Islet of Langerhans (tissue), 1 donor: ENCODE measurements around the gene CPT1B.

Experiments
- FAIRE-seq: peaks from one replicate; lab custom pipeline; 2011; peaks lifted over from hg19 to GRCh38; lab: Jason Lieb, UNC

The CPT1B gene

DNA sequence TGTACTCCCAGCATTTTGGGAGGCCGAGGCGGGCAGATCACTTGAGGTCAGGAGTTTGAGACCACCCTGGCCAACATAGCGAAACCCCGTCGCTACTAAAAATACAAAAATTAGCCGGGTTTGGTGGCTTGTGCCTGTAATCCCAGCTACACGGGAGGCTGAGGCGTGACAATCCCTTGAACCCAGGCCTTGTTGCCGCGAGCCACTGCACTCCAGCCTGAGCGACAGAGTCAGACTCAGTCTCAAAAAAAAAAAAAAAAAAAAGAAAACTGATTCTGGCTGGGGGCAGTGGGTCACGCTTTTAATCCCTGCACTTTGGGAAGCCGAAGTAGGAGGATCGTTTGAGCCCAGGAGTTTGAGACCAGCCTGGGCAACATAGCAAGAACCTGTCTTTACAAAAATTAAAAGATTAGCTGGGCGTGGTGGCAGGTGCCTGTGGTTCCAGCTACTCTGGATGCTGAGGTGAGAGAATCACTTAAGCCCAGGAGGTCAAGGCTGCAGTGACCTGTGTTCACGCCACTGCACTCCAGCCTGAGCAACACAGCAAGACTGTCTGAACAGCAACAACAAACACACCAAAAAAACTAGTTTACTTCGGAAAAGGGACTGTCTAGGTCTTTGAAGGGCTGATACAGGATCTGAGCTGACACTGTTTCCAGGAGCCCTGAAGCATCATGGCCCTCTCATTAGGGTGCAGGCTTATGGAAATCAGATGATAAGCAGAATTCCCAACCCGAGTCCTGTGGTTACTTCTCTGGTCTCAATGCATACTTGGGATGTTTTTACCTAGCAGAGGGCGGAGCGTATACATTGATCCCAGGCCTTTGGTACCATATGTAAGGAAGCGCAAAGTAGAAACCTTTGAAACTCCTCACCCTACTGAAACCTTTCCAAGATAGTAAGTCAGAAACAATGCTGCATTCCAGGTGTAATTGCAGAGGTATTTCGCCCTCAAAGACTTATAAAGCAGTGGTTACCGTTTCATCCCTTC, 6.2 kb upstream of the CPT1B start:
- no peak for FAIRE-seq

DNA sequence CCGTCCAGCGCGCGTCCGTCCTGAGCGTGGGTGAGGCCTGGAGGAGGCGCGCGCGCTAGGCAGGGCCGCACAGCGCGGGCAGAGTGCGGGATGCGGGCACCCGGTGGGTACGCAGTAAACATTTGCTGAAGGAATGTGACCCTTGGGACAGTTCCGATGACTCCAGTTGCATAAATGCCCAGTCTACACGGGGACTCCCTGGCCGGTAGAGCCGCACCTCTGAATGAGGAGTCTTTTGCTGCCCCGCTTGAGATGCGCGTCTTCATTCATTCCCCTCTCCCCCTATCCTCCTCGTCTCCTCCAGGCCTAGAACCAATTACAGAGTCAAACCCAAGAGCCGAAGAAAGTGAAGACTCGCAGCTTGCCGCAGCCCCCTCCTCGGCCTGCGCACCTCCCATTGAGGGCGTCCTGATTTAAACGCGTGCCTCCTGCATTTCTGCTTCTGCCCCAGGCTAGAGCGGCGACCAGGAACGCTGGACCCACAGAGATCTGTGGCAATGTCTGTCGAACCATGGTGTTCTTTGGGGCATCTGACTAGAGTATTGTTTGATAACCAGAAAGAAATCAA, 5.2 kb upstream of the CPT1B start:
- FAIRE-seq = no peak

DNA sequence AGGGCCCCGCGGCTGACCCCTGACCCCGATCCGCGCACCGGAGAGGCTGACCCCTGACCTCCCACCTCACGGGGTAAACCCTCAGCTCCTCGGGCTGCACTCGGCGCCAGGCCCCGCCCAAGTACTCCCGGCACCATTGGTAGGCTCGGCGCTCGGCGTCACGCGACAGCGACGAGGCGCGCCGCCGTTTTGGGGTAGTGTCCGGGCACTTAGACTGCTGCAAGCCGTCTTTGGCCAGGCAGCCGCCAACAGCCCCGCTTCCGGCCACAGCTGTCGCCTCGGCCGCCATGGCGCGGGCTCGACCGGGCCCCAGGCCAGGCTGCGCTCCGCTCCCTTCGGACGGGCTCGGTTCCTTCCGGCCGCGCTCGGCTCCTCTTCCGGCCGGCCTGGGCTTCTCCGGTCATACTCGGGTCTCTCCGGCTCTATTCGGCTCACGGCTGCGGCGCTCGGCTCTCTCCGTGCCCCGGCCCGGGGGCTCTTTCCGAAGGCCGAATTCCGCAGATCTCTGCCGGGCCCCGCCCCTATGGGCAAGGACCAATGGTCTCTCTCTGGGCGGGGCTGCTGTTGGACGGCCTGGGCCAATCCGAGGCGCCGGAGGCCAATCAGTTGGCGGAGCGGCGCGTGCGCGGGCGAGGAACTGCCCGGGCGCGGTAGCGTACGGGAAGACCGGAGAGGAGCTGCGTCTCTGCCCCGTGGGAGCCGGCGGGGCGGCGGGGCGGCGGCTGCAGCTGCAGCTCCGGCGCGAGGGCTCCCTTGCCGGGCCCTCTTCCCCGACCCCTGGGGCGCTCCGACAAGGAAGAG, 4.5 kb upstream of the CPT1B start, which contains the start of gene CHKB:
TSS of gene CHKB (minus strand) at position 357 of the 801 bp plus-strand sequence. CDS start at position 289, 68 bp downstream.
- FAIRE-seq = peak; percentile 90

DNA sequence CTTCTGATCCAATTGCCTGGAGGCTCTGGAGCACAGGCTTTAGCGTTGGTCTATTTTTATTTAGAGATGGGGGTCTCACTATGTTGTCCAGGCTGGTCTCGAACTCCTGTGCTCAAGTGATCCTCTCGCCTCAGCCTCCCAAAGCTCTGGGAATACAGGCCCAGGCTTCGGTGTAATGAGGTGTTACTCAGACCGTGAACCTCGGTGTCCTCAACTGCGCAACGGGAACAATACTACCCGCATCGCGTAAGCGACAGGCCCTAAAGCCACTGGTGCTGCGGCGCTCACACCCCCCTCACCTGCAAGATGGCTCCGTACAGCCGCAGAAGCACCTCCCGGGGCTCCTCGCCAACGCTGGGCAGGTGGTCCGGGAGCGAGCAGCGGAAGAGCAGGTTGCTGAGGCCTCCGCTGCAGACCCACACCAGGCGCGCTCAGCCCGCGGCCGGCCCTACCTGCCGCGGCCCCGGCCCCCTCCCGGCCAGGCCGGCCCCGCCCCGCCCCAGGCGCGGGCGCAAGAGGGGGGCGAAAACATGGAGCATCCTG, 3.8 kb upstream of the CPT1B start:
- FAIRE-seq = no peak

DNA sequence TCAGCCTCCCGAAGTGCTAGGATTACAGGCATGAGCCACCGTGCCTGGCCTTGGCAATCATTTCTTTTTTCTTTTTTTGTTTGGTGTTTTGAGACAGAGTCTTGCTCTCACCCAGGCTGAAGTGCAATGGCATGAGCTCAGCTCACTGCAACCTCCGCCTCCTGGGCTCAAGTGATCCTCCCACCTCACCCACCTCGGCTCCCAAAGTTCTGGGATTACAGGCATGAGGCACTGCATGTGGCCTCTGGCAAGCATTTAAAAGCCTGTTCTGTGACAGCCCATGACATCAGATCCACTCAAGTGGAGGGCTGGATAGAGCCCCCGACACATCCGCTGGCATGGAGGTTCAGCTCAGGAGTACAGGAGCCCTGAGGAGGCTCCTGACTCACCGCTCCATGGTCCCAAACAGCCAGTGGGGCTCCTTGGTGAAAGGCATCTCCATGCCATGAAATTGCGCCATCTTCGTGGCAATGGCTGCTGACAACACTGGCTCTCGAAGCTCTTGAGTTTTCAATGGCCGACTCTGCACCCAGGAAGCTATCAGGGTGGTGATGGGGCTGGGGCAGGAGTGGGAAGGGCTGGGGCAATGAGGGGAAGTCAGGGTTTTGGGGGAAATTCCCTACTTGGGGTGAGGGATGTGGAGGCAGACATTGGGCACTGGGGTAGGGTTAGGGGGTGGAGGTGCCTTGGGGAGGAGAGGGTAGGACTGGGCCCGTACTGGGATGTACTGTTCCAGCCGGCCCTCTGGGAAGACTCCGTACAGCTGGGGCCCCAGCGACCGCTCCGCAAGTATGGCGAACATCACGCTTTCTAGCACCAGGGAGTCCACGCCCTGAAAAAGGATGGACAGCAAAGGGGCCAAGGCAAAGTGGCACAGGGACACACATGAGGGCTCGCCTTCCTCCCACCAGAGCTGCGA, 3.1 kb upstream of the CPT1B start:
- no peak for FAIRE-seq

DNA sequence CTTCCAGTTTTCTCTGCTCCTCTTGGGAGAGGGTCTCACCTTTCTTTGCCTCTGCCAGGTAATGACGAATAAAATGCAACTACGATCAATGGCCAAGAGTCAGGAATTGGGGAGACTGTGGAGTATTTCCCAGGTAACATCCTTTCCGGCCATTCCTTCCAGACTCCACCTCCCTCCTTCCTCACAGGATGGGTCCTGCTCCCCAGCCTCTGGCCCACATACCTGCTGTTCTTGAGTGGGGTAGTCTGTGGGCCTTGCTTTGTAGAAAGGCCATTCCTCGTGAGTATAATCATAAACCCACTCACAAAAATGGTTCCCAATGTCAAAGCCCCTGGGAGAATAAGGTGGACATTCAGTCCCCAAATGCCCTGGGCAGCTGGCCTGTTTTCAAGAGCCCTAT, 1.5 kb upstream of the CPT1B start:
- no peak for FAIRE-seq

DNA sequence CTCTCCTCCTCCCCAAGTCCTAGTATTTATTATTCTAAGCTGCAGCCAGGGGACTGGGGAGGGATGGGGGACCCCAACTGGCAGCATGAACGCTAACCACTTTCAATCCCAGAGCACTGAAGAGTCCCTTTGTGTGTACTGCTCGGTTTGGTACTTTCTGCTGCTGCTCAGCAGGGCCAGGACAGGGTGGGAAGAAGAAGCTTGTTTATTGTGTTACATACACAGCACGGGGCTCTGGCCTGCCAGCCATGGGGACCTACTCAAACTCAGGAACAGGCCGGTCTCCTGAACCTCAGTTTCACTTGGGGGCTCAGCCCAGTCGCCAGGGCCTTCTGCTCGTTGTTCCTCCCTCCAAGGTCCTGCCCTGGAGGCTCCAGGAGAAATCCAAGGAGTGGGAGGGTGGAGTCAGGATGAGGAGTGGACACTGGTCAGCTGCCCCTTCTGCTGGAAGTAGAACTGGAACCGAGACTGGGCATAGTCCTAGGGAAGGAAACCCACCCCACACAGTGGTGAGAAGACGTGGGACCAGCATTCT, 616 bp upstream of the CPT1B start:
- no peak for FAIRE-seq

DNA sequence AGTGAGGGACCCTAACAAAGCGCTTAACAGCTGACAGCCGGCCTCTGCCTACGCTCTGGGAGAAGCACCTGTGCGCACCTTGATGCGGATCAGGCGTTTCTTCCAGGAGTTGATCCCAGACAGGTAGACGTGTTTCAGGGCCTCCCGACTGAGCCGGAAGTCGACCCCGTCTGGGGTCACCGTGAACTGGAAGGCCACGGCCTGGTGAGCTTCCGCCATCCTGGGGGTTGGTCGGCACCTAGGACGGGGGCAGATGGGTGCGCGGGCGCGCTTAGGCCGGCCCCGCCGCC, 585 bp downstream of the CPT1B start:
- FAIRE-seq = no peak

DNA sequence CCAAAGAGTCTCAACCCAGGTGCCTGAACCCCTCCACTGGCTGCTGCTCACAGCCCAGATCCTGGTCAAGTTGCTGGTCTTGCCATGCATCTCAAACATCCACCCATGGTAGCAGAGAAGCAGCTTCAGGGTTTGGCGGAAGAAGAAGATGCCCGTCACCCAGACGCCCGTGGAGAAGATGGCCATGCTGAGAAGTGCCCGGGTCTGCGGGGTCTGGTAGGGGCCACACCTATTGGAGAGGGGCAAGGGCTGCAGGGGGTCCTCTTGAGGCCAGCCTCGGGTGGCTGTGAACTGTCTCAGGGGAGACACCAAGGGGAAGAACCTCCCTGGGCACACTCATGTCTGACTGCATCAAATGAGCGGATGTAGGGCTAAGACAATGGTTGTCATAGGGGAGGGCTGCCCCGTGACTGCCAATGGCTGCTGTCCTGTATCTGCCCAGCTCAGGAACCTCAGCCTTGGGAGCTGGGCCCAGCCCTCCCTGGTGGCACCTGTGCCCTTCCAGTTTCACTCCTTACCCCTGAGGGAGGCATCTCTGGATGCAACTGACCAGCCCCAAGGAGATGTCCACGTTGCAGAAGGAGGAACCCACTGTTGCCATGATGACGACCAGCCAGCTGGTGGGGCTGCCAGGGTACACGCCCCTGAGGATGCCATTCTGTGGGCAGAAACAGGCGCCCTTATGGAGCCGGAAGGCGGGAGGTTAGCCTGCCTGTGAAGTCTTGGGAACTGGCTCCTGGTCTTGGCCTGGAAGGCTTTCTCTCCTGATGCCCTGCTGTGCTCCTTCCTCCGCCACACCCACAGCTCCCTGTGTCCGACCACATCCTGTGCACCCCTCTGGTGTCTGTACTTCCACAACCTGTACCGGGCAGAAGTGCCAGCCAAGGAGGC, 1.2 kb downstream of the CPT1B start:
- no peak for FAIRE-seq

DNA sequence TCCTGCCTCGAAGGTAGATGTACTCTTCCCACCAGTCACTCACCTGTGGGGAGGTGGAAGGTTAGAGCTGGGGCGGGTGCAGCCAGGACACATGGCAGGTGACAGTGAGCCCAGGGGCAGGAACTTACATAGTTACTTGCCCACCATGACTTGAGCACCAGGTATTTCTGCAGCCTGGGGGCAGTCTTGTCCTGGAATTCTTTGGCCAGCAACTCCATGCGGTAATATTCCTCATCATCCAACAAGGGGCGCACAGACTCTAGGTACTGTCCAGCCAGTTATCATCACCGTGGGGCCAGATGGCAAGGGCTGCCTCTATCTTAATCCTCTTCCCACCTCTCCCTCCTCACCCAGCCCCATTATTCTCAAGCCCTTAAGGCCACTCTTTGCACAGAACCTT, 2.2 kb downstream of the CPT1B start:
- no peak for FAIRE-seq

DNA sequence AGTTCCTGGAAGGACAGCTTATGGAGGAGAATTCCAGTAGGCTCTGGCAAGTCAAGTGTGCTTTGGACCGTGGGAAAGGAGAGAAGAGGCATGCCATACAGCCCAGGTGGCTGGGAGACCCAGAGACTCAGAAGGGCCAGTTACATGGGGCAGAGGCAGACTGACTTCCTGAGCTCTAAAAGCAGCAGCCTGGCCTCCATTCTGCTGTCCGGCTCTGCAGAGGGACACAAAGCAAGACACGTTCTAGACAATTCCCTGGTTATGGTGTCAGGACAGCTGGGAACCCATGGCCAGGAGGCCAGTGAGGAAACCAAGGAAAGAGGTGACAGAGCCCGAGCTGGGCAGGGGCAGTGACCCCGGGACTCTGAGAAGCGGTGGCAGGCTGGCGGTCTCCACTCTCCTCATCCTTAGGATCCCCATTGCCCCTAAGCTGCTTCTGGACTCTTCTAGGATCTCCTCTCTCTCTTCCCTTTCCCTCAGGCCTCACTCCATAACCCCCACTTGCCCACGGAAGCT, 2.7 kb downstream of the CPT1B start:
- FAIRE-seq = no peak

DNA sequence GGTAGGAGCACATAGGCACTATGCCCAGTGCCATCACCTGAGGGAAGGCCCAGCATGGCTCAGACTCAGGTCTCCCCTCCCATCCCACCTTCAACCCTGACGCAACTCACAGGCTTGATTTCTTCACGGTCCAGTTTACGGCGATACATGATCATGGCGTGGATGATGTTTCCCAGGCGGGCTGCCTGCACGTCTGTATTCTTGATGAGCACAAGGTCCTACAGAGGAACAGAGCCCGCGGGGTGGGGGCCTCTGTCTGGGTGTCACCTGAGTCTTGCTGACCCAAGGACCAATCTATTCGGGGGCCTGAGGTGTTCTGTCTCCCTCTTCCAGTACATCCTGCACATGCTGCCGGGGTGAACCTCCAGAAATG, 3.9 kb downstream of the CPT1B start:
- FAIRE-seq = no peak

DNA sequence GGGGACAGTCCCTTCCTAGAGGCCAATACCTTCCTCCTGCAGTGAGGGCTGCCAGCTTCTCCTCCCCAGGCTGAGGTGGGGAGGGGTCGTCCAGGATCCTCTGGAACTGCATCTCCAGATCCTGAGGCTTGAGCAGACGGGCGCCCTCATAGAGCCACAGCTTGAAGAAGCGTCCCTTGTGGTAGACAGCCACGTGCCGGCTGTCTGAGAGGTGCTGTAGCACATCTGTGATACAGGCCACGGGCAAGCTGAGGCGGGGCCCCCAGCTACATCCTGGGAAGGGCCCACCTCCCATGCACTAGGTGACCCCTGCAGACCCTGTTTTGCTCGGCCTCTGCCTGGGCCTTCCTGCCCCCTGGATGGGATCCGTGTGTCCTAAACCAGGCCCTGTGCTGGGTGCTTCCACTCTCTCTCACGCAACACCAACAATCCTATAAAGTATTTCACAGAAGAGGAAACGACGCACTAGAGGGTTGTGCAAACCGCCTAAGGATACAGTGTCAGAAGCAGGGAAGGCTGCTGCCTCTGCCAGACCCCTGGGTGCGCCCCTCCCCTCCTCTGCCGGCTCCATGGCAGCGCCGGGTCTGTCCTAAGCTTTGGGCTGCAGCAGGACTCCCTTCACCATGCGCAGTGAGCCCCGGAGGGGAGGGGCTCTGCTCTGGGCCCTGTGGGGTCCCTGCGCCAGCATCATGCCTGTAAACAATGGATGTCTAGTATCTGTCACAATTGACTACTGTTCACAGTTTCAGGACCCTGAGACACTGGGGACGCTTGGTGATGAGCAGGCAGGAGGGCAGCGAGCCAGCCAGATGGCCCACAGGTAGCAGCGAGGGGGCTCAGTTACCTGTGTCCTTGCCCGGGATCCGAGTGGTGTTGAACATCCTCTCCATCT, 4.5 kb downstream of the CPT1B start:
- FAIRE-seq = no peak

DNA sequence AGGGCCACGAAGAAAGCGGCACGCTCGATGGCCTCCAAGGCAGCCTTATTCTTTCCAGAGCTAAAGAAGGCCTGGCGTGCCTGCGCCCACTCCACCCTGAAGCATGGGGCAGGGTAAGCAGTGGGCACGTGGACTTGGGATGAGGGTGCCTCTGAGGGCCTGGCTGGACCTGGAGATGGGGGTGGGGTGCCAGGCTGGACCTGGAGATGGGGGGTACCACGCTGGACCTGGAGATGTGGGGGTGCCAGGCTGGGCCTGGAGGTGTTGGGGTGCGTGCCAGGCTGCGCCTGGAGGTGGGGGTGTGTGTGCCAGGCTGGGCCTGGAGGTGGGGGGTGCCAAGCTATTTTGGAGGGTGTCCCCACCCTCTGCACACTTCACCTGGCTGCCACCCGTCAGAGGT, 5.3 kb downstream of the CPT1B start:
- FAIRE-seq = no peak

DNA sequence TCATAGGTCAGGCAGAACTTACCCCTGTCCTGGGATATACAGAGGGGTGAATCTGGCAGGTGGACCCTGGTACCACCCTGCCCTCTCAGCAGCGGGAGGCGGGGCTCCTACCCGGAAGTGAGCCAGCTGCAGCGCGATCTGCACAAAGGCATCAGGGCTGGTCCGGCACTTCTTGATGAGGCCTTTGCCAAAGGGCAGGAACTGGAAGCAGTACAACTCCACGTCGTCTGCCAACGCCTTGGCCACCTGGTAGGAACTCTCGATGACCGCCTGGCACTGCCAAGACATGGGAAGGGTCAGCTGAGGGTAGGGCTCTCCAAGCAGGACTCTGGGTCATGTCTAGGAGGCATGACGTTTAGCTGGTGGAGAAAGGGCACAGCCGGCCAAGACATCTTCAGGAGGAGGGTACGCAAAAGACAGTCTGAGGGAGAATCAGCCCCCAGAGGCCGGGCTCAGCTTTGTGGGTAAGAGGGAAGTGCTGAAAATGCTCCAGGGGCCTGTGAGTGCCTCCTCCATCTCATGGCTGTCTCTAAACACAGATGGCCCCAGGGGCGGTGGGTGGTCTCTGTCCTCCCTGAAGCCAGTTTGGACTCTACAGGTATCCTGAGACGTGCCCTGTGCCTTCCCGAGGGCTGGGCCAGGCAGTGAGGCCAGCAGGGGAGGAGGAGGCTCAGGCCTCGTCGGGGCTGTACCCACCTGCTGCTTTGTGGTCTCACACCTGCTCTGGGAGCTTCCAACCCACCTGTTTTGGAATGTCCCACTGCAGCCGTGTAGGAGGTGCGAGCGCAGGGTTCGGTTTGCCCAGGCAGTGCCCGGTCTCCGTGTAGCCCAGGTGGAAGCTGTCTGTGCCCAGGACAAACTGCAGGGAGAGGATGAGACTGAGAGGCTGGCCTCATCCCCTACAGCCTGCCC, 6.7 kb downstream of the CPT1B start:
- no peak for FAIRE-seq

DNA sequence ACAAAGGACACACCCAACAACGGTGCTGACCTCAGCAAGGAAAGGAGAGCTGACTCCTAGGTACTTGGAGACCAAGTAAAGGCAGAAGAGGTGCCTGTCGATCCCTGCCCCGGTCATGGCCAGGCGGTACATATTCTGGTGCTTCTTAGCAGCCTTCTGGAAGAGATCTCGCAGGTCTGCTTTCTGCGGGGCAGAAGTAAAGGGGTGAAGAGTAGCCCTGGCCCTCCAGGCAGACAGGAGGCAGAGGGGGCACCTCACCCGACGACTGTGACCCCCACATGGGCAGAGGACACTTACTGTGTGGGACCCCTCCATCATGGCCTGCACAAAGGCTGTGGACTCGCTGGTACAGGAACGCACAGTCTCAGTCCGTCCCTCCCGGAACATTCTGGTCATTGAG, 7.4 kb downstream of the CPT1B start:
- FAIRE-seq = no peak

DNA sequence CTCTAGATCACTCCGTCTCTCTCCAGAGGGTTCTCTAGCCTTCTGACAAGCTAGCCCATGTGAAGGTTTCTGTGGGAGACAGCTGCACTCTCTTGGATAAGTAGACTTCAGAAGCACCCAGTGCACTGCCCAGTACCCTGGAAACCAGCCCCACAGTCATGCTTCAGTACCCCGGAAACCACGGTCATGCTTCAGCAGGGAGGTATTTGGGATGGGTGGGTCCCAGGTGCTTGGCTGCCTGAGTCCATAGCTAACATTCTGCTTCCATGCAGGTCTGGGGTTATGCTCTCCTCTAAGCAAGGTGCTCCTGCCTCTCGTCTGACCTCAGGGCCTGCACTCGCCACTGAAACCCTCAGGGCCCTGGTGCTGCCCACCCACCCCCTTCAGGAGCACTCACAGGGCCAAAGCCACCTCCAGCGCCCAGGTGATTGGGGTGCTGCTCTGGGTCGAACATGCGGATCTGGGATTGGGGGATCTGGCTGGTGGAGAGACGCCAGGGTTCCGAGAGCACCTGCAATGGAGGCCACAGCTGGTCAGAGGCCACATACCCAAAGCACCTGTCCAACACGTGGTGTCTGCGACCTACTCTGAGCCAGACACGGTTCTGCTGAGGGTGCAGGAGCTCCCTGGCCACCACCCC, 8.2 kb downstream of the CPT1B start:
- no peak for FAIRE-seq

DNA sequence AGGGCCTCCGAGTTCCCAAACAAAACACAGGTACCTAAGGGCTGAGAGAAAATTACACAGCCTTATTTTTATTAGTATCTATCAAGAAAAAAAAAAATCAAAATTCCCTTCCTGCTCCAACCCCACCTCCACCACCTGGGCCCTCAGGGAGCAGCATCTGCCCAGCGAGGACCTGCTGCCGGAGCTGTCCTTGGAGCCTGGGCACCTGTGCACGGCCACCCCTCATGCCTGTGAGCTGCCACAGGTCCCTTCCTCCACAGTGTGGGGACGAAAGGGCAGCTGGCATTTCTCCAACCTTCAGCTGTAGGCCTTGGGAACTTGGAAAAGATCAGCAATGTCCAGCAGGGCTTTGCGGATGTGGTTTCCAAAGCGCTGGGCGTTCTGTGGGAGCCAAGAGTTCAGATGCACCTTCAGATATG, 9.2 kb downstream of the CPT1B start:
- no peak for FAIRE-seq
